T-helper 22 cell (primary cell): ENCODE measurements around the gene PCDHB16.
"Not testable (repeated sequence)": the region's sequence is repeated elsewhere in the genome, so short reads cannot be mapped to it uniquely, and the experiment has no call there.

Experiments used
- DNase-seq: peaks from one replicate; pipeline ENCODE4 v3.0.0-alpha.2; 2020; ENCODE audit warnings: low read depth

Gene PCDHB16

GRCh38 chr5:141182248-141182647, at the start of gene PCDHB16:
Gene PCDHB16 (plus strand): TSS chr5:141182387. CDS start chr5:141182560, 173 bp downstream.
- no peak for DNase-seq

DNA sequence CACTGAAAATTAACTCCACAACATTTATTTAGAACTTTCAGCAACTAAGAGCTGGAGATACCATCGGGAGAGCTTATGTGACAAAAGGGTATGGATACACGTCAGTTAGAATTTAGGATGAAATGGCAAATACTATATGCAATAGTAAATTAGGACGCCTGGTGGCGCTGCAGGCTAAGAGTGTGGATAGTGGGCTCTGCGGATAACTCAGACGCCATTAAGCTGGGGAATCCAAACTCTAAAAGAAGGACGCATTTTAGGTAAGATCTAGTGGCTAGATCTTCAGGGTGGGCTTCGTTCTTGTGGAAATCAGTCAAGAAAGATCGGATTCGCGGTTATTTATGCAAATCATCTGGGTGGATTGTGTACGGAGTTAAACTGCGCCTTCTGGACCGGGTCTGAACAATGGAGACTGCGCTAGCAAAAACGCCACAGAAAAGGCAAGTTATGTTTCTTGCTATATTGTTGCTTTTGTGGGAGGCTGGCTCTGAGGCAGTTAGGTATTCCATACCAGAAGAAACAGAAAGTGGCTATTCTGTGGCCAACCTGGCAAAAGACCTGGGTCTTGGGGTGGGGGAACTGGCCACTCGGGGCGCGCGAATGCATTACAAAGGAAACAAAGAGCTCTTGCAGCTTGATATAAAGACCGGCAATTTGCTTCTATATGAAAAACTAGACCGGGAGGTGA, 47.0 kb upstream of the PCDHB16 start, which contains the start of gene PCDHB5:
Gene PCDHB5 (plus strand): TSS at position 177 of the 688 bp plus-strand sequence. CDS start 229 bp downstream, at position 406.
- no peak for DNase-seq

DNA sequence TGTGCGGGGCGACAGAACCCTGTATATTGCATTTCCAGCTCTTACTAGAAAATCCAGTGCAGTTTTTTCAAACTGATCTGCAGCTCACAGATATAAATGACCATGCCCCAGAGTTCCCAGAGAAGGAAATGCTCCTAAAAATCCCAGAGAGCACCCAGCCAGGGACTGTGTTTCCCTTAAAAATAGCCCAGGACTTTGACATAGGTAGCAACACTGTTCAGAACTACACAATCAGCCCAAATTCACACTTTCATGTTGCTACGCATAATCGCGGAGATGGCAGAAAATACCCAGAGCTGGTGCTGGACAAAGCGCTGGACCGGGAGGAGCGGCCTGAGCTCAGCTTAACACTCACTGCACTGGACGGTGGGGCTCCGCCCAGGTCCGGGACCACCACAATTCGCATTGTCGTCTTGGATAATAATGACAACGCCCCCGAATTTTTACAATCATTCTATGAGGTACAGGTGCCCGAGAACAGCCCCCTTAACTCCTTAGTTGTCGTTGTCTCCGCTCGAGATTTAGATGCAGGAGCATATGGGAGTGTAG, 46.4 kb upstream of the PCDHB16 start:
- no peak for DNase-seq

DNA sequence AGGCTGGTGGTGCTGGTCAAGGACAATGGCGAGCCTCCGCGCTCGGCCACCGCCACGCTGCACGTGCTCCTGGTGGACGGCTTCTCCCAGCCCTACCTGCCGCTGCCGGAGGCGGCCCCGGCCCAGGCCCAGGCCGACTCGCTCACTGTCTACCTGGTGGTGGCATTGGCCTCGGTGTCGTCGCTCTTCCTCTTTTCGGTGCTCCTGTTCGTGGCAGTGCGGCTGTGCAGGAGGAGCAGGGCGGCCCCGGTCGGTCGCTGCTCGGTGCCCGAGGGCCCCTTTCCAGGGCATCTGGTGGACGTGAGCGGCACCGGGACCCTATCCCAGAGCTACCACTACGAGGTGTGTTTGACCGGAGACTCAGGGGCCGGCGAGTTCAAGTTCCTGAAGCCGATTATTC, 44.8 kb upstream of the PCDHB16 start:
- DNase-seq, result not testable (repeated sequence)

- no peak for DNase-seq
These were observed 32.4 kb upstream of the PCDHB16 start, which contains the start of gene PCDHB6 for GRCh38 chr5:141149812-141150211. Gene PCDHB6 (plus strand): TSS chr5:141150057. CDS start chr5:141150258, 201 bp downstream.

GRCh38 chr5:141150224-141150992, 31.8 kb upstream of the PCDHB16 start:
- DNase-seq, result no peak

- DNase-seq, result no peak
These were observed 31.2 kb upstream of the PCDHB16 start for GRCh38 chr5:141150993-141151325.

DNA sequence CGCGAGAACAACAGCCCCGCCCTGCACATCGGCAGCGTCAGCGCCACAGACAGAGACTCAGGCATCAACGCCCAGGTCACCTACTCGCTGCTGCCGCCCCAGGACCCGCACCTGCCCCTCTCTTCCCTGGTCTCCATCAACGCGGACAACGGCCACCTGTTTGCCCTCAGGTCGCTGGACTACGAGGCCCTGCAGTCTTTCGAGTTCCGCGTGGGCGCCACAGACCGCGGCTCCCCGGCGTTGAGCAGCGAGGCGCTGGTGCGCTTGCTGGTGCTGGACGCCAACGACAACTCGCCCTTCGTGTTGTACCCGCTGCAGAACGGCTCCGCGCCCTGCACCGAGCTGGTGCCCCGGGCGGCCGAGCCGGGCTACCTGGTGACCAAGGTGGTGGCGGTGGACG, 30.6 kb upstream of the PCDHB16 start:
- DNase-seq, result not testable (repeated sequence)

- not testable (repeated sequence) for DNase-seq
These were observed 30.1 kb upstream of the PCDHB16 start for GRCh38 chr5:141152096-141152495.

DNA sequence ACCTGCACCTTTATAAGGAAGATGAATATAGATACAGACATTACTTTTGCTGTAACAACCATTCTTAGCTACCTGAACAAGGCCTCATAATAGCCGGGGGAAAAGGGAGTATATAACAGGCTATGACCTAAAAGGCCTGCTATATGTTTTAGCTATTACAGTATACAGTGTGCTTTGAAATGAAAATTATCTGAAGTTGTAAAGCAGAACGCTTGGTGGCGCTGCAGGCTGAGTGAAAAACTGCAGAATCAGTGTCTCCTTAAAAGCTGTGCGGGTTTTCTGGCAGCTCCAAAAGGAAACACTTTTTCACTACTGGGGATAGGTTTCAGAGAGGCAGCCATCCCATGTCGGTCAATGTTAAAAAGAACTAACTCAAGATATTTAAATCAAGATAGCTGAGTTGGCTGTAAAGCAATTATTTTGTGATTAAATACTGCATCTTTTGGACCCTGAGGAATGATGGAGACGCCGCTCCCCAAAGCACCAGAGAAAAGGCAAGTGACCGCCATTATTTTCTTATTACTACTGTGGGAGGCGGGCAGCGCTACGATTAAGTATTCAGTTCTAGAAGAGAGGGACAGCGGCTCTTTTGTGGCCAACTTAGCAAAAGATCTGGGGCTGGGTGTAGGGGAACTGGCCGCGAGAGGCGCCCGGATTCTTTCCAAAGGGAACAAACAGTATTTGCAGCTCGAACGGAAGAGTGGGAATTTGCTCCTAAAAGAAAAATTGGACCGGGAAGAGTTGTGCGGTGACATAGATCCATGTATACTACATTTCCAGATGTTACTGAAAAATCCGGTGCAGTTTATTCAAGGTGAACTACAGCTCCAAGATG, 26.4 kb upstream of the PCDHB16 start:
- no peak for DNase-seq

GRCh38 chr5:141157356-141157755, 24.8 kb upstream of the PCDHB16 start:
- not testable (repeated sequence) for DNase-seq

DNA sequence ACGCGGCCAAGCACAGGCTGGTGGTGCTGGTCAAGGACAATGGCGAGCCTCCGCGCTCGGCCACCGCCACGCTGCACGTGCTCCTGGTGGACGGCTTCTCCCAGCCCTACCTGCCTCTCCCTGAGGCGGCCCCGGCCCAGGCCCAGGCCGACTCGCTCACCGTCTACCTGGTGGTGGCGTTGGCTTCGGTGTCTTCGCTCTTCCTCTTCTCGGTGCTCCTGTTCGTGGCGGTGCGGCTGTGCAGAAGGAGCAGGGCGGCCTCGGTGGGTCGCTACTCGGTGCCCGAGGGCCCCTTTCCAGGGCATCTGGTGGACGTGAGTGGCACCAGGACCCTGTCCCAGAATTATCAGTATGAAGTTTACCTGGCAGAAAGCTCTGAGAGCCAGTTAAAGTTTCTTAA, 24.3 kb upstream of the PCDHB16 start:
- not testable (repeated sequence) for DNase-seq

GRCh38 chr5:141172381-141173204, 9.6 kb upstream of the PCDHB16 start, which contains the start of gene PCDHB7:
Gene PCDHB7 (plus strand): TSS chr5:141172644. CDS start chr5:141172836, 192 bp downstream.
- DNase-seq, result no peak

GRCh38 chr5:141174291-141175104, 7.7 kb upstream of the PCDHB16 start:
- DNase-seq, result not testable (repeated sequence)

DNA sequence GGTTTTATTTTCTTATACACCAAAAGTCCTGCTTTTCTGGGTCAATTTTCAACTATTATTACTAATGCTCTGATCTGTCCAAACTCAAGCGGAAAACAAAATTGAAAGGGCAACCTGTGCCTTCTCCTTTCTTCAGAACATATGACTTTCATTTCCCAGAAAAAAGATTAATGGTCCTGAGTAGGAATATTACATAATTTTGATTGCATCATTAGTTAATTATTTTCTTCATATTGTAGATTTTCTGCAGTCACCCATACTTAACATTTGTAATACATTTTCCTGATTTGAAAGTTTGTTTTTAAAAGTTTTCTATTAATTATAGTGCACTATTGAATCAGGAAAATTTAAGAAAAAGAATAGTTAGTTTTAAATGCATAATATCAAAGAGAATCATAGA, 6.3 kb upstream of the PCDHB16 start:
- no peak for DNase-seq

DNA sequence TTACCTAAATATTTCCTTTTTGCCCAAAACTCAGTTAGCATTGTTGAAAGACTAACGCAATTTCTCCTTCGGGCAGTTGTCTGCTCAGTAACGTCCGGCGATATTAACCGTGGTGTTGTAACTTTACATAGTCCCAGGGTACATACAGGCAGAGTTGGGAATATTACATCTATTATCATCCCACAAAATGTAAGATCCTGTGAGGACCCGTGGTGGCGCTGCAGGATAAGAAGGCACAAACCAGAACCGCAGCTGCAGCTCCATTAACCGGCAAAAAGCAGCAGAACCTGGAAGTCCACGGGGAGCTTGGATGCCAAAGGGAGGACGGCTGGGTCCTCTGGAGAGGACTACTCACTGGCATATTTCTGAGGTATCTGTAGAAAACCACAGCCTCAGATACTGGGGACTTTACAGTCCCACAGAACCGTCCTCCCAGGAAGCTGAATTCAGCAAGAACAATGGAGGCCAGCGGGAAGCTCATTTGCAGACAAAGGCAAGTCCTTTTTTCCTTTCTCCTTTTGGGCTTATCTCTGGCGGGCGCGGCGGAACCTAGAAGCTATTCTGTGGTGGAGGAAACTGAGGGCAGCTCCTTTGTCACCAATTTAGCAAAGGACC, 4.5 kb upstream of the PCDHB16 start, which contains the start of gene PCDHB8:
Gene PCDHB8 (plus strand): TSS at position 214 of the 615 bp plus-strand sequence. CDS start 245 bp downstream, at position 459.
- not testable (repeated sequence) for DNase-seq

GRCh38 chr5:141179371-141179770, 2.8 kb upstream of the PCDHB16 start:
- DNase-seq, result not testable (repeated sequence)

DNA sequence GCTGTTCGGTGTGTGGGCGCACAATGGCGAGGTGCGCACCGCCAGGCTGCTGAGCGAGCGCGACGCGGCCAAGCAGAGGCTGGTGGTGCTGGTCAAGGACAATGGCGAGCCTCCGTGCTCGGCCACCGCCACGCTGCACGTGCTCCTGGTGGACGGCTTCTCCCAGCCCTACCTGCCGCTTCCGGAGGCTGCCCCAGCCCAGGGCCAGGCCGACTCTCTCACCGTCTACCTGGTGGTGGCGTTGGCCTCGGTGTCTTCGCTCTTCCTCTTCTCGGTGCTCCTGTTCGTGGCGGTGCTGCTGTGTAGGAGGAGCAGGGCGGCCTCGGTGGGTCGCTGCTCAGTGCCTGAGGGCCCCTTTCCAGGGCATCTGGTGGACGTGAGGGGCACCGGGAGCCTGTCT, 2.3 kb upstream of the PCDHB16 start:
- DNase-seq, result not testable (repeated sequence)

DNA sequence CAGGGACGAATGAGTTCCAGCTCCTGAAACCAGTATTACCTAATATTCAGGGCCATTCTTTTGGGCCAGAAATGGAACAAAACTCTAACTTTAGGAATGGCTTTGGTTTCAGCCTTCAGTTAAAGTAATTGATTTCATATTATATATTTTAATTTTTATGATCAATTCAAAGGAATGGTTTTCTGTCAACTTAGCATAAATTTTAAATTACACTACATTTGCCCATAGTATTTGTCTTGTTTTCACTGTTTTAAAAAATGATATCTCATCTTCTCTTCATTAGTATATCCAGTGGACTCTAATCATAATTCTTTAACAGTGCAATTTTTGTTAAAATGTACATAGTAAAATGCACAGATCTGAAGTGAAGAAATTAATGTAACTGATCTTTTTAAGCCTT, 1.9 kb upstream of the PCDHB16 start:
- no peak for DNase-seq
